Measurements from ENCODE around the gene ADM5.

GRCh38 chr19:49642492-49643035 is 46.8 kb upstream of the ADM5 start:
- no peak for TF ChIP-seq CTCF (IDR thresholded peaks at IDR 0.05; ENCODE audit: poor library complexity)
- TF ChIP-seq EZH2 (IDR thresholded peaks at IDR 0.05; ENCODE audit: borderline replicate concordance) = no peak

All from hepatocyte (in vitro differentiated cells).